ENCODE results near the gene SMAD1.
A peak's percentile ranks its signal among the peaks of the same experiment; 100 is the strongest.

The SMAD1 gene

DNA sequence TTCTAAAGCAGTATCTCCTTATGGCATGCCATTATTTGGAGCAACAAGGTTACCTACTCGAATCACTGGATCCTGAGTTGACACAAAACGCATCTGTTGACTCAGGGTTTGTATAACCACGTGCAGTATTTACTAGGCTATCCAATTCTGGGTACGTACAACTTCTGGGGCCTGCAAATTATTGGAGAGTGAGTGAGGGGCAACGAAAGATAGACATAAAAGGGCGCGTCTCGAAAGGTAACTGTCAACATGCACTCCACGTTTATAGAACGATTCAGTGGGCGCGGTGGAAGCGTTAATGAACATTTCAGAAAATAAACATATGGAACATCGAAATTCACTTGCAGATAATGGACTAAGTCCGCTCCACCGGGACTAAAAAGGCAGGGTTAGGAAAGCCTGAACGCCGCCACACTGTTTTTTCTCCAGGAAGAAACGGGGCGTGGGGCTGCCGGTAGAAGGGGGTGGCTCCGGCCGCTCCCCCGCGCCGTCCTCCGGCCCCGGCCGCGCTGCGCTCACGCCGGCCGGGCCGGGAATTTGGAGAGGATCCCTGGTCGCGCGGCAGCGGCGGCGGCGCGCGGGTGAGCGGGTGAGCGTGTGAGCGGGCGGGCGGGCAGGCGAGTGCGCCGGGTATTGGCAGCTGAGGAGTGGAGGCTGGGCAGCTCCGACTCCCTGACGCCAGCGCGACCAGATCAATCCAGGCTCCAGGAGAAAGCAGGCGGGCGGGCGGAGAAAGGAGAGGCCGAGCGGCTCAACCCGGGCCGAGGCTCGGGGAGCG is at the start of gene SMAD1:
TSS of gene SMAD1 (plus strand) at position 690 of the 778 bp plus-strand sequence. CDS start 32,761 bp downstream, outside the sequence.
- DNase-seq = peak; percentile 38

DNA sequence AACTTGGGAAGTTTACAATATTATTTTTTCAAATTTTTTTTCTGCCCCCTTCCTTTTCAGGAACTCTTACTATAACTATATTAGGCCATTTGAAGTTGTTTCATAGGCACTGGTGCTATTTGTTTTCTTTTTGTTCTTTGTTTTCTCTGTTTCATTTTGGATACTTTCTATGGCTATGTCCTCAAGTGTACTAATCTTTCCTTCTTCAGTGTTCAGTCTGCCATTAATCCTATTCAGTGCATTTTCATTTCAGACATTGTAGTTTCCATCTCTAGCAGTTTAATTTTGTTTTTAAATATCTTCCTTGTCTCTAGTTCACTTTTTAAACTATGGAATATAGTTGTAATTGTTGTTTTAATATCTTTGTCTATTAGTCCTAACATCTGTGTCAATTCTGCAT is 48.0 kb upstream of the SMAD1 start:
- no peak for DNase-seq

DNA sequence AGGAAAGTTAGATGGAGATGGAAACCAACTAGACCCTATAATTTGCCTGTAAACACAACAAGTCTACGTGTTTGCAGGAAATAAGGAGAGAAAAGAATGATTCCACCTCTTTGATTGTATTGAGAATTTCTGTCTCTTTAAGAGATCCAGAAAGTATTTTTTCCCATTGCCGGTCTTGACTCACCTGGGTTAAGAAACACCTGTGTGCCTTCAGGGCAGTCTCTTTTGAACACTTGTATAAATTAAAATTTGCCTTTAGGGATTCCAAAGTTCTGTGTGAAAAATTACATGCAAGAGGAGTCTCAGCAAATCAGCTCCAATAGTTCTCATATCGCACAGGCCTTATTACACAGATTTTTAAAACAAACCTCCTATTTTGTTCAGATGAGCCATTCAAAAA is 46.0 kb upstream of the SMAD1 start:
- DNase-seq = no peak

DNA sequence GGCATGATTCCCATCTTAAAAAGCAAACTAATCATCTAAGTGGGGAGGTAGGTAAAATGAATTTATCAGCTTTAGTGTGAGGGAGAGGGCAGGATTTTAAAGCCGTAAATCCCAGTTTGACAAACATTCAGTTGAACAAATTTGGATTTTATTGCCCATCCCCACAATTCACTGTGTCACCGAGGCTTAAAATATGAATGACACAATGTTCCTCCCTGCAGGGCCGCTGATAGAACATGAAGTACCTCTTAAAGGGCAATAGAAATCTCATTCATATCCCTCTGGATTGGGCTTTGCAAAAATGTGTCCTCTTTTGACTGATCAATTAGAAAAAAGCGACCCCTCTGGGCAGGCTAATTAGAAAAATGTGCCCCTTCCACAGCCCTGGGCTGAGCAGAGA is 45.5 kb upstream of the SMAD1 start:
- DNase-seq = no peak

DNA sequence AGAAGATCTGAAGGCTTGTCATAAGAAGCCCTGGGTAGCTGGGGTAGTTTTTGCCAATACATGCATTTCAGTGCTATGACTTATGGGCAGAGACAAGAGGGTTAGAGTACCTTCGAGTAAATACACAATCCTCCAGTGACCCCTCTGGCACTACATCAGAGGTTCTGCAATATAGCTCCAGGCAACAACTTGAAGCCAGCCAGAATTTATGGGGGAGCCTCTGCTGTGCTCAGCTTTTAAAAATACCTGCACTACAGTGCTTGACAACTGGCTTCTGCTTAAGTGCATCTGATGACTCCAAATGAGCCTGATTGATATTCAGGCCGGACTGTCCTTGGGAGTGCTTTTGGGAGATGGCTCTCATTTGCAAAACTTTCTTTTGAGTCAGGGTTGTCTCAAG is 44.9 kb upstream of the SMAD1 start:
- no peak for DNase-seq

DNA sequence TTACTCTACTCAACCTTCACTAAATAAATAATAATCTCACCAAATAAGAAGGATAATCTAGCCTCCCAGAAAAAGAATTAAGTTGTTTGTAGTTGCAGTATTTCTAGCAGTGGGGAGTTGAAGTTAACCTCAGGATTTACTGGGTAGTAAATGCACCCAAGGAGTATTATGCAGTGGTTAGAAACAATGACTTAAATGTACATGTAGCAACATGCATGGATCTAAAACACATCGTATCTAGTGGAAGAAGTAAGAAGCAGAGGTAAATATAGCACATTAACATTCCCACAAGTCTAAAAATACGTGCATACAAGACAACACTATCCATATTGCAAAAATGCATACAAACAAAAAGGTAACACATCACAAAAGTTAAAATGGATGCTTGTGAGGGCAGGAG is 44.2 kb upstream of the SMAD1 start:
- no peak for DNase-seq

DNA sequence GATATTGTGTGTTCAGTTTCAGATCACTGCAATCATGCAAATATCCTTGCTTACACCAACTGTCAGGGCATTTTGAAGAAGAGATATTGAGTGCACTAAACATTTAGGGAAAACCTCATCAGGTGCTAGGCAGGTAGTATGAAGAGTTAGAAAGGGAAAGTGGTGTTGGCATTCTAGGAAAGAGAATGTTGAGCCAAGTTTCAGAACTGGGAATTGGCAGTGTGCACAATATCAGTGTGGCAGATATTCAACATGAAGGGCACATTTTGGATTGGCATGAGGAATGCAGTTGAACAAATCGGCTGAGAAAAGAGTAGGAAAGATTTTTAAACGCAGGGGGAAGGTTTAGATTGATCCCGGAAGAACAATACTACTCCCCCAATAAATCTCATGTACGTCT is 43.4 kb upstream of the SMAD1 start:
- DNase-seq = no peak

DNA sequence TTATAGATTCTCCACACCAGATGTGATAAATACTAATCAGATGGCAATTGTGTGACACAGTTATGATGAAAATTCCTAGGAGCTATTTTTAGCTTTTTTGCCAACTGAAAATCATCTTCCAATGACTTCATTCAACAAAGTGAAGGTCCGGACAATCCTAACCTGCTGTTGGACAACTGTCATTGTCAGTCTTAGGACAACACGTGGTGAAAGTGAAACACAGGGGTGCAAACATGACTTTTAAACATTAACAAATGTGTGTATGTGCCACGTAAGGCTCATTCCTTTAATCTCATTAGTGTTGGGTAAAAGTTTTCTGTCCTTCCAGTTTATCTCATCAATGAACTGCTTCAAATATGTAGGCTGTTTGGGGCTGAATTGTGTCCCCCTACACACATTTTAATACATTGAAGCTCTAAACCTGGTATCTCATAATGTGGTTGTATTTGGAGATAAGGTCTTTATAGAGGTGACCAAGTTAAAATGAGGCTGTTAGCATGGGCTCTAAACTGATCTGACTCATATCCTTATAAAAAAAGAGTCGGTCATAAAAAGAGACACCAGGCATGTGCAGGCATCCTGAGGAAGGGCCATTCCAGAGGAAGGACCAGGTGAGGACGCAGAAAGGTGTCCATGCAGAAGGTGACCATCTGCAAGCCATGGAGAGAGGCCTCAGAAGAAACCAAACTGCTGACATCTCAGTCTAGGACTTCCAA is 41.2 kb upstream of the SMAD1 start:
- DNase-seq = no peak

DNA sequence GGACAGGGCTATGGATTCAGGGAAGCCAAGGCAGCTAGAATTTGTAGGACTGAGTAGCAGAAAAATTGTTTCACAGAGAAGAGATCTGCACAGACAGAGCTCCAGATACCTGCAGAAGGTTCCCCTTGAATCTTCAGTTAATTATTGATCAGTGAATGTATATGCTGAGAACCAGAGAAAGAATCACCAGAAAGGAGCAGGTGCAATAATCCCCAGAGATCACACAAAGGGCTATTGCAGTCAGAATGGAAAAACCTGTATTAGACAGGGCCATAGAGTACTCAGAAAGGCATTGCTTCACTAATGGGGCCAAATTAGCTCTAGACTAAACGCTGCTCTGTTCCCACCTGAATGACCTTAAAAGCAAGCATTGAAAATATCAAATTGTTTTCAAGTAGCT is 35.5 kb upstream of the SMAD1 start:
- DNase-seq = no peak

DNA sequence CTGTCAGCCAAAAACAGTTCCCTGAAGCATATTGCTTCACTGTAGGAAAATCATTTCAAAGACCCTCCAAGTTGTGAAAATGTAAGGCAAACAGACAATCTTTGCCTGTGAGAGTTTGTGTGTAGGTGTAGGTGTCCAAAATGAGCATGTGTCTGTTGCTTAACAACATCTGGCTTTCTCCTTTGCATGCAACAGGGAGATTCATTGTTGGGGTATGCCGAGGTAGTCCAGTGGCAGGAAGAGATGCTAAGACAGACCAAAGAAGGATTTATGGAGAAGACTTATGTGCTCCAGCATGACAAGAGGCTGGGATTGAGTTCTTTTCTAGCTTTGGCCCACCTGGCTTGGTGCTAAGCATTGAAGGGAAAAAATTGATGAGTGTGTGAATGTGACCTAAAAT is 29.8 kb upstream of the SMAD1 start:
- no peak for DNase-seq

DNA sequence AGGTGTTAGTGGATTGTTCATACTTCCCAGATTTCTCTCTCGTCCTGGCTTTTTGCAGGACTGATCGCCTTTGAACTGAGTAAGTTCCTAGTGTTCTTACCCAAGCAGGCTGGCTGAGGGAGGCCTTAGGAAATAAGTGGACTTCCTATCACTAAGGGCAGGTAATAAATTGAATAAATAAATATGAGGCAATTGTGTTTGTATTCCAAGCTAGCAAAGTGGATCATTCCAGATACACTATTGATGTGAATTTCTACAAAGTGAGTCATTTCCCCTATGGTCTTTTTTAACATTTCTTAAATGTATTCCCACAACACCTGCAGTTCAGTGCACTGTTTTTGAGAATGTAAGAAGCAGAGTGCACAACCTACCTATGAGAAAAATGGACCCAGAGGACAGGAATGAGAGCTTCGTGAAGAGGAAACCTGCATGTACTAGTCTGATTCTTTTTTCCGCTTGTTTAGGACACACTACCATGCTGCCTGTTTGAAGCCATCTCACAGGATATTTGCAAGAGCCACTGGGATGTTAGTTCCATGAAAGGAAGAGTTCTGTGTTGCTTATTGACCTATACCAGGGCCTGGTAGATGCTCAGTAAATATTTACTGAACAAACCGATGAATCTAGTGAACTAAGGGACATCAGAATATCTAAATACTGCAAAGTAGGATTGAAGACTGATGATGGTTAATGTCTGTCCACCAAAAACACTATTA is 29.0 kb upstream of the SMAD1 start:
- DNase-seq = no peak

DNA sequence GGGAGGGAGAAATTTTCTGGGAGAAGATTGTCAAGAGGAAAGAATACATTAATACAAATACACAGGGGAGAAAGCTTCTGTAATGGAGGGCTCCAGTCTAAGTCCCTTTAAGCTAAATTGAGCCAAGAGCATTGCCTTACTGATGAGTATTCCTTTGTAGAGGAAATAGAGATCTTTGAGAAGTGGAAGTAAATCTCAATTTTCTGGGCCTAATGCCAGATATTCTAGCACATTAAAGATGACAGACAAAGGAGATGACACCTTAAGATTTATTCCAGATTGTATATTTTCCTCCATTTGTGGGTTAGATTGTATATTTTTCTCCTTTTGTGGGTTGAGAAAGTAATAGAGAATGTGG is 28.5 kb upstream of the SMAD1 start:
- no peak for DNase-seq

DNA sequence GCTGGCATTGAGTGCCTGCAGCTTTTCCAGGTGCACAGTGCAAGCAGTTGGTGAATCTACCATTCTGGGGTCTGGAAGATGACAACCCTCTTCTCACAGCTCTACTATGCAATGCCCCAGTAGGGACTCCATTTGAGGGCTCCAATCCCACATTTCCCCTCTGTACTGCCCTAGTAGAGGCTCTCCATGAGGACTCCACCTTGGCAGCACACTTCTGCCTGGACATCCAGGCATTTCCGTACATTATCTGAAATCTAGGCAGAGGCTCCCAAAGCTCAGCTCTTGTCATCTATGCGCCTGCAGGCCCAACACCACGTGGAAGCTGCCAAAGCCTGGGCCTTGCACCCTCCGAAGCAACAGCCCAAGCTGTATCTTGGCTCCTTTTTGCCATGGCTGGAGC is 8.4 kb upstream of the SMAD1 start:
- no peak for DNase-seq

DNA sequence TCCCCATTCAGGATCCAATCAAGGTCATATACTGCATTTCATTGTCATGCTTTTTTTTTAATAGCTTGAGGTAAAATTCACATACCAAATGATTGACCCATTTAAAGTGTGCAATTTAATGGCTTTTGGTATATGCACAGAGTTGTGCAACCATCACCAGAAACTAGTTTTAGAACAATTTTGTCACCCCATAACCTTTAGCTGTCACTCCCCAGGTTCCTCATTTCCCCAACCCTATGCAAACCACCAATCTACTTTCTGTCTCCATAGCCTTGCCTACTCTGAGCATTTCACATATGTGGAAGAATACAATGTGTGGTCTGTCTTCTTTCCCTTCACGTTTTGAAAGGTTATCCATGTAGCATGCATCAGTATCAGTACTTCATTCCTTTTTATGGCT is 1.4 kb upstream of the SMAD1 start:
- DNase-seq = no peak

DNA sequence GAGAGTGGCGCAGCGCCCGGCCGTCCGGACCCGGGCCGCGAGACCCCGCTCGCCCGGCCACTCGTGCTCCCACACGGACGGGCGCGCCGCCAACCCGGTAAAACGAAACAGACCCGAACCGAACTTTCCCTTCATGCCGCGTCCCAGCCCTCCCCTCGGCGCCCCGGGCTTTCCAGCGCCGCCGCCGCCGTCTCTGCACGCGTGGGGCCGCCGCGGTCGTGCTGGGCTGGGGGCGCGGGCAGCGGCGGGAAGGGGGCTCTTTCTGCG is 222 bp downstream of the SMAD1 start:
- no peak for DNase-seq

DNA sequence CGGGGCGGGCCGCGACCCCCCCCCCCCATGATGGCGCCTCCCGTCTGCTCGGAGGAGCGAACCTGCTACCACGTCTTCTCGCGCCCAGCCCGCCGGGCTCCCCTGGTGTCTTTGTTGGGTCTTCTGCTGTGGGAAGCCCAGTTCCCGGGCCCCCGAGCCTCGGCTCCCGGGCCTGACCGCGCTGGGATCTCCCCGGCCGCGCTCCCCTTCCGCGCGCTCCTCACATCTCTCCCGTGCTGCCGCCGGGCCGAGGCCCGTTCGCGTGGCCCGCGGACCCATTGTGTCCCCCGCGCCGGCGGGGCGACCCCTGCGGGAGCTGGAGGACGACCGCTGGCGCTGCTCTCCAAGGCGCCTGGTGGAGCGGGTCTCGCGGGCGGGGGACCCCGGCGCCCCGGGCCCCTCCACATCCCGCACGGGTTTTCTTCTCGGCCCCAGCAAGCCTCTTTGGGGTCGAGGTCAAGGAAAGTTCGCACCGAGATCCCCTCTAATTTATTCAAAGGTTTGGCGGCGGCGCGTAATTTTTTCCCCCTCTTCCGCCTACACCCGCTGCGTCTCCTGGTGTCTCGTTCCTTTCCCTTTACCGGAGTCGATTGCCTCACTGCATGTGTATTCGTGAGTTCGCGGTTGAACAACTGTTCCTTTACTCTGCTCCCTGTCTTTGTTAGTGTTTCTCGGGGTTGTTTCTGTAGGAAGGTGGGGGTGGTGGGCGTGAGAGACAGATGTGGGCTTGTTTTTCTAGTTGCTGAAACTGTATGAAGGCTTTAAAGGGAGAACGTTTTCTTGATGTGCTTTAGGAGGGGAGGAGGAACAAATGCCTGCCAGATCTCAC is 770 bp downstream of the SMAD1 start:
- peak; percentile 40 for DNase-seq

DNA sequence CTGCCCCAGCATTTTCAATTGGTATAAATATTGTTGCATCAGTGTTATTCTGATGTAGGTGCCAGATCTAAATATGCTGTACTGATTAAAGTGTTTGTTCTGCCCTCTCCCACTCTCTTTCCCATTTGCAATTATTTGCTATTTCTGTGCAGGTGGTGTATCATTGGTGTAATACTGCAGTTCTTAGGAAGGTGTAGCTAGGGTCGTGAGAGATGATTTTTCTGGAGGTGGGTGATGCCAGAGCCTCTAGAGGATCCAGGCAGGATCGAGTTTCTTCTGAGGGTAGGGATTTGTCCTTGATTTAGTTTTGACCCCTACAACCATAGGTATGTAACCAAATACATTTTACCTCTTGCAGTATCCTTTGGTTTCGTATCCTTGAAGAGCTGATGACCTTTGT is 1.9 kb downstream of the SMAD1 start:
- no peak for DNase-seq

DNA sequence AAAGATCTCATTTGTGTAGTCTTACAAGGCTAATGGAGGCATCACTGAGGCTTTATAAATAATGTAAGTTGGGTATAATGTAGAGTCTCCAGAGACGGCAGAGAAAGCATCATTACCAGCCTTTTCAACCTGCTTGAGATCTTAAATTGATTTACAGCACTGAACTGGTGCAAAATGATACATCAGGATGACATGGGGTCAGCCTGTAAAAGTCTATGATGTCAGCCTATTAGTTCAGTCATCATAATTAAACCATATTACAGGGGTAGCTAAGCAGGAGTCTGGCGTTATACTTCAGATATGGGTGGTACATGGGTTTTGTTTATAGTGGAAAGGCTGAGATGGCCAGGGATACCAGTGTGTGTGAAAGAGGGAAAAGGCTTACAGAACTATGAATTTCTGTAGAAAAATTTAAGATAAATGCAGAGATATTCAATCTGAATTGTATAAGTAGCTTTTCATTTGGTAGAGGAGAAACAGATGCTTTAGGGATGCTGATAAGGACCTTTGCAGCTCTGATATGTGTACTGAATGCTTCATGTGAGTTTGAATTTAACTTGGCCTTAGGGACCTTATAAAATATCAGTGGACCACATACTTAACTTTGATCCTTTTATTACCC is 2.7 kb downstream of the SMAD1 start:
- DNase-seq = no peak

DNA sequence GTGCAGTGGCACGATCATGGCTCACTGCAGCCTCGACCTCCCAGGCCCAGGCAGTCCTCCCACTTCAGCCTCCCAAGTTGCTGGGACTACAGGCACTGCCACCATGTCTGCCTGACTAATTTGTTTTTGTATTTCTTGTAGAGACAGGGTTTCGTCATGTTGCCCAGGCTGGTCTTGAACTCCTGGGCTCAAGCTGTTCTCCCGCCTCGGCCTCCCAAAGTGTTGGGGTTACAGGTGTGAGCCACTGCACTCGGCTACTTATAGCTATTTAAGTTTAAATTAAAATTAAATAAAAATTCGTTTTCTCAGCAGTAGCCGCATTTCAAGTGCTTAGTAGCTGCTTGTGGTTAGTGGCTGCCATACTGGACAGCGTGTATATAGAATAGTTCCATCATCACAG is 3.5 kb downstream of the SMAD1 start:
- DNase-seq = no peak

DNA sequence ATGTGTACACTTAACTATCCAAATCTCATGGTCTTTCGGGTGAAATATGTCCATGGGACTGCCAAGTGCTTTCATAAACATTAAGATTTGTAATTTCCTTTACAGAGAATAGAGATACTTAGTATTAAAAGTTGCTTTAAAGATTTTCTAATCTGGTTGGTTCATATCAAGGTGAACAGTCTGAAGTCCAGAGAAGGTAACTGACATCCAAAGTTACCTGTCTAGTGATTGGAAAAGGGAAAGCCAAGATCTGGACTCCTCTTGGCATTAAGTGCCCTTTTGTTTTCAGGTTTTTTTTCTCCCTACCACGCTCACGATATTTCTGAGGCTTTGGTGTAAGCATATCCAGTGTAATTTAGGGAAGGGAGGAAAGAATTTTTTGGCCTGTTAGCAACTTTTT is 5.0 kb downstream of the SMAD1 start:
- no peak for DNase-seq

DNA sequence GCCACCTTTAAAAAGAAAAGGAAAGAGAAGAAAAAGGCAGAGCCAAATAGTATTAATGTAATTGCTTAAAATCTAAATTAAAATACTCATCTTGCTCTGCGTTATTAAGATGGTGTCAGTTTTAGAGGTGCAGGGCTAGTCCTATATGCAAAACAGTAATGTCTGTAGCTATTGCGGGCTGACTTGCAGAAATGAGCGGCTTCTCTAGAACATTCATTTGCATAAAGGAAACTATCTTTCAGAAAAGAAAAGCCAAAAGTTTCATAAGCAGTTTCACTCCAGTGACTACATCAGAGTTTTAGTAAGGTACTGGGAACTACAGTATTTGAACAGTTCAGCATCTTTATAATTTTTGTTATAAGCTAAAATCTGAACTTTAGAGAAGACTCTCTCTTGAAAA is 6.0 kb downstream of the SMAD1 start:
- peak; percentile 67 for DNase-seq

DNA sequence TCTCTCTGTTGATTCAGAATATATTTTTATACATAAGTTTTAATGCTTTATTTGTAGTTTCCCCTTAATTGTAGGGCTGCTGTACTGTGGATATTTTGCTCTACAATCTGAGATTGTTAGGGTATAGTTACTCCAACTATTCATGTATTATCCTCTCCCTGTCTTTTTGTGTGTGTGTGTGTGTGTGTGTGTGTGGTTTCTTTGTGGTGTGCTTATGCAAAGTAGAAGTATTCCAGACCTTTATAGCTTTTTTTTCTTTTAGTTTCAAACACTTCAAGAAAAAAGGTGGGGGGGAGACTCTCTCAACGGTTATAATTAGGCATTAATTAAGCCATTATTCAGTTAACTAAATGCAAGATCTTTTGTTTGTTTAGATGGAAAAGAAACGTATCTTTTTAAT is 6.7 kb downstream of the SMAD1 start:
- no peak for DNase-seq

DNA sequence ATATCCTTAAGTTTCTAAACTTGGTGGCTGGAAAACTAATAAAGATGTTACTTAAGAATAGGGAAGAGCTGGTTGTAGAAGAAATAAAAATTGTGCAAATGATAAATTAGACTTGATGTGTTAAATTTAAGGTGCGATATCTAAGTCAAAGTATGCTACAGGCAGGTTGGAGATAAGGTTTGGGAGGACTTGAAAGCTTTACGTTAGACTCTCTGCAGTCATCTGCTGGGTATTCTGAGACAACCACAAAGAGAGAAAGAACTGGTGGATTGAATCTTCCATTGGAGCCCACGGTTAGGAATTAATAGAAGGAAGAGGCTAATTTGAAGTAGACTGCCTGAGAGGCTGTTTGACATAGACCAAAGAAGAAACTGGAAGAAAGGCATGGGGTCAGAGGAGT is 7.9 kb downstream of the SMAD1 start:
- DNase-seq = no peak
